Naive thymus-derived CD8-positive, alpha-beta T cell (primary cell): ENCODE results near the gene CFH. TPM values are rescaled to one million over a fixed set of nuclear protein-coding genes. Genes with fewer than 3 reads are reported as not detected.
"Not testable (repeated sequence)": the region's sequence is repeated elsewhere in the genome, so short reads cannot be mapped to it uniquely, and the experiment has no call there.

Source experiments
- ATAC-seq, 2 donors: fragments of 150-1000 bp; cut with Tn5 transposase in 1 of 2; sonication (Bioruptor Pico), chemical (Tn5 transposase) in 1 of 2; 1 replicate in 1 of 2; 2 replicates in 1 of 2; pipeline ENCODE4 v1.10.0; 2021; ENCODE audit warnings: mild to moderate bottlenecking in 2 of 2, moderate library complexity in 2 of 2
- POLR2A ChIA-PET: fragments of 350-600 bp; sonication (Branson Sonifier 250); formaldehyde crosslinking; loops from one replicate; lab custom pipeline; 2021; ENCODE audit warnings: antibody characterized with exemption; lab: Charles Lee
- DNase-seq, 10 donors: peaks; one replicate each; pipeline versions ENCODE4 v3.0.0 to v3.0.0-alpha.2; 2020 to 2022
- H3K27ac Mint-ChIP-seq, 10 donors: one replicate each; pipeline ENCODE4 v1.8.0; 2020 to 2022; ENCODE audit warnings: mild to moderate bottlenecking in 10 of 10, mixed read lengths in 10 of 10, moderate library complexity in 4 of 10, inconsistent platforms in 1 of 10
- H3K27me3 Mint-ChIP-seq, 5 donors: one replicate each; pipeline ENCODE4 v1.8.0; 2021 to 2022; ENCODE audit warnings: mixed read lengths in 5 of 5
- H3K36me3 Mint-ChIP-seq, 3 donors: one replicate each; pipeline ENCODE4 v1.8.0; 2020 to 2022; ENCODE audit warnings: mixed read lengths in 3 of 3, mild to moderate bottlenecking in 2 of 3, inconsistent platforms in 1 of 3
- H3K4me1 Mint-ChIP-seq, 4 donors: one replicate each; pipeline ENCODE4 v1.8.0; 2021 to 2022; ENCODE audit warnings: mixed read lengths in 4 of 4
- H3K4me3 Mint-ChIP-seq, 10 donors: one replicate each; pipeline ENCODE4 v1.8.0; 2020 to 2022; ENCODE audit warnings: mild to moderate bottlenecking in 10 of 10, mixed read lengths in 10 of 10, moderate library complexity in 6 of 10, inconsistent platforms in 1 of 10
- H3K9me3 Mint-ChIP-seq, 9 donors: one replicate each; pipeline ENCODE4 v1.8.0; 2020 to 2022; ENCODE audit warnings: mixed read lengths in 9 of 9, mild to moderate bottlenecking in 3 of 9, inconsistent platforms in 1 of 9, moderate library complexity in 1 of 9
- polyA plus RNA-seq, 3 donors: library from polyadenylated mRNA; unstranded; fragments of 300-500 nt; fragmentation: Illumina TruSeq; gene quantifications; one replicate each; pipeline ENCODE4 v1.2.3, GENCODE V29; 2021
- total RNA-seq, 8 experiments: library from RNA in 2 of 8; stranded (reverse) in 2 of 8; gene quantifications; one replicate each; pipeline ENCODE4 v1.2.3 and lab custom pipeline; 2021 to 2026

CFH gene
- total and polyA plus RNA-seq, 5 experiments from 2014 or later = 0.21 to 6.7 (median 0.44) TPM; not detected in 2

GRCh38 chr1:196674908-196675307, 23.1 kb downstream of the CFH start:
- POLR2A ChIA-PET = no interaction called here
- no peak overlapping the region for H3K27ac Mint-ChIP-seq
- ATAC-seq = no peak

GRCh38 chr1:196677781-196678509, 26.1 kb downstream of the CFH start:
- no peak overlapping the region for H3K4me3 Mint-ChIP-seq
- ATAC-seq (no peak), DNase-seq (no peak)
- no peaks in the 10 kb centered on the region for H3K9me3 Mint-ChIP-seq
- H3K36me3 Mint-ChIP-seq = no peaks in the 10 kb centered on the region
- peaks cover 0 to 4% (median 0%) of the 10 kb centered on the region in 5 donors for H3K27me3 Mint-ChIP-seq
- no peaks in the 10 kb centered on the region for H3K4me1 Mint-ChIP-seq
- POLR2A ChIA-PET = no interaction called here
- H3K27ac Mint-ChIP-seq = no peak overlapping the region

More at GRCh38 chr1:196674908-196675307, 23.1 kb downstream of the CFH start:
- H3K9me3 Mint-ChIP-seq = no peaks in the 10 kb centered on the region
- H3K27me3 Mint-ChIP-seq = peaks cover 0 to 4% (median 0%) of the 10 kb centered on the region in 5 donors
- H3K4me1 Mint-ChIP-seq = no peaks in the 10 kb centered on the region
- no peak for DNase-seq
- H3K36me3 Mint-ChIP-seq = no peaks in the 10 kb centered on the region
- H3K4me3 Mint-ChIP-seq = no peak overlapping the region

- H3K4me1 Mint-ChIP-seq = no peaks in the 10 kb centered on the region
- peaks cover 0 to 4% (median 0%) of the 10 kb centered on the region in 5 donors for H3K27me3 Mint-ChIP-seq
- POLR2A ChIA-PET = no interaction called here
- H3K4me3 Mint-ChIP-seq = no peak overlapping the region
- no peaks in the 10 kb centered on the region for H3K9me3 Mint-ChIP-seq
- no peak for DNase-seq
- H3K27ac Mint-ChIP-seq = no peak overlapping the region
- no peaks in the 10 kb centered on the region for H3K36me3 Mint-ChIP-seq
- no peak for ATAC-seq
These were observed 26.7 kb downstream of the CFH start for GRCh38 chr1:196678510-196678884.

GRCh38 chr1:196680107-196680506, 28.3 kb downstream of the CFH start:
- H3K27ac Mint-ChIP-seq = no peak overlapping the region
- POLR2A ChIA-PET = no interaction called here
- no peak overlapping the region for H3K4me3 Mint-ChIP-seq

GRCh38 chr1:196684476-196684875, 32.6 kb downstream of the CFH start:
- no peak overlapping the region for H3K4me3 Mint-ChIP-seq
- ATAC-seq (no peak), DNase-seq (no peak)
- no peaks in the 10 kb centered on the region for H3K4me1 Mint-ChIP-seq
- H3K36me3 Mint-ChIP-seq = no peaks in the 10 kb centered on the region
- POLR2A ChIA-PET = no interaction called here
- no peaks in the 10 kb centered on the region for H3K27me3 Mint-ChIP-seq
- no peaks in the 10 kb centered on the region for H3K9me3 Mint-ChIP-seq
- no peak overlapping the region for H3K27ac Mint-ChIP-seq

More at GRCh38 chr1:196680107-196680506, 28.3 kb downstream of the CFH start:
- no peaks in the 10 kb centered on the region for H3K4me1 Mint-ChIP-seq
- no peaks in the 10 kb centered on the region for H3K9me3 Mint-ChIP-seq
- H3K36me3 Mint-ChIP-seq = no peaks in the 10 kb centered on the region
- DNase-seq (no peak), ATAC-seq (no peak)
- peaks cover 0 to 4% (median 0%) of the 10 kb centered on the region in 5 donors for H3K27me3 Mint-ChIP-seq

- POLR2A ChIA-PET = no interaction called here
- Mint-ChIP-seq H3K36me3 (no peaks in the 10 kb centered on the region), H3K4me1 (no peaks in the 10 kb centered on the region), H3K9me3 (no peaks in the 10 kb centered on the region), H3K27ac (no peak overlapping the region), H3K4me3 (no peak overlapping the region), H3K27me3 (no peaks in the 10 kb centered on the region)
- DNase-seq (no peak), ATAC-seq (no peak)
These were observed 33.7 kb downstream of the CFH start for GRCh38 chr1:196685506-196685905.

GRCh38 chr1:196689001-196689400, 37.2 kb downstream of the CFH start:
- ATAC-seq (no peak), DNase-seq (no peak)
- Mint-ChIP-seq H3K9me3 (peaks cover 0 to under 1% (median 0%) of the 10 kb centered on the region in 9 donors), H3K36me3 (no peaks in the 10 kb centered on the region), H3K27ac (no peak overlapping the region), H3K4me3 (no peak overlapping the region), H3K27me3 (no peaks in the 10 kb centered on the region), H3K4me1 (no peaks in the 10 kb centered on the region)
- POLR2A ChIA-PET = no interaction called here

GRCh38 chr1:196690582-196690981, 38.7 kb downstream of the CFH start:
- POLR2A ChIA-PET = no interaction called here
- H3K36me3 Mint-ChIP-seq = no peaks in the 10 kb centered on the region
- ATAC-seq (no peak), DNase-seq (no peak)
- no peak overlapping the region for H3K27ac Mint-ChIP-seq
- H3K4me1 Mint-ChIP-seq = no peaks in the 10 kb centered on the region
- no peak overlapping the region for H3K4me3 Mint-ChIP-seq
- peaks cover 0 to 4% (median 0%) of the 10 kb centered on the region in 5 donors for H3K27me3 Mint-ChIP-seq
- H3K9me3 Mint-ChIP-seq = peaks cover 0 to 4% (median 0%) of the 10 kb centered on the region in 9 donors

- DNase-seq = no peak
- POLR2A ChIA-PET = no interaction called here
- Mint-ChIP-seq H3K27ac (no peak overlapping the region), H3K36me3 (peaks cover 0 to 7% (median 0%) of the 10 kb centered on the region in 3 donors), H3K27me3 (peaks cover 1 to 12% (median 5%) of the 10 kb centered on the region in 5 donors), H3K4me1 (no peaks in the 10 kb centered on the region), H3K9me3 (peaks cover 0 to 15% (median 6%) of the 10 kb centered on the region in 9 donors), H3K4me3 (no peak overlapping the region)
- ATAC-seq = no peak
These were observed 47.1 kb downstream of the CFH start for GRCh38 chr1:196698993-196699392.

- Mint-ChIP-seq H3K27ac (no peak overlapping the region), H3K4me3 (no peak overlapping the region), H3K27me3 (peaks cover 0 to 5% (median 2%) of the 10 kb centered on the region in 5 donors), H3K36me3 (peaks cover 0 to 7% (median 0%) of the 10 kb centered on the region in 3 donors), H3K9me3 (peaks cover 0 to 11% (median 2%) of the 10 kb centered on the region in 9 donors), H3K4me1 (no peaks in the 10 kb centered on the region)
- POLR2A ChIA-PET = no interaction called here
- ATAC-seq = no peak
- no peak for DNase-seq
These were observed 49.3 kb downstream of the CFH start for GRCh38 chr1:196701144-196701543.

GRCh38 chr1:196709892-196710291, 58.0 kb downstream of the CFH start:
- H3K36me3 Mint-ChIP-seq, H3K27me3 Mint-ChIP-seq, ATAC-seq, DNase-seq, H3K4me3 Mint-ChIP-seq, H3K4me1 Mint-ChIP-seq, POLR2A ChIA-PET, H3K27ac Mint-ChIP-seq: not testable (repeated sequence)
- peaks cover 0 to 13% (median 0%) of the 10 kb centered on the region in 9 donors for H3K9me3 Mint-ChIP-seq

- H3K36me3 Mint-ChIP-seq = no peaks in the 10 kb centered on the region
- ATAC-seq (no peak), DNase-seq (no peak)
- no peaks in the 10 kb centered on the region for H3K9me3 Mint-ChIP-seq
- POLR2A ChIA-PET = no interaction called here
- H3K27ac Mint-ChIP-seq = no peak overlapping the region
- H3K4me1 Mint-ChIP-seq = no peaks in the 10 kb centered on the region
- no peak overlapping the region for H3K4me3 Mint-ChIP-seq
- H3K27me3 Mint-ChIP-seq = peaks cover 0 to 5% (median 0%) of the 10 kb centered on the region in 5 donors
These were observed 66.0 kb downstream of the CFH start for GRCh38 chr1:196717868-196718267.

- peak in 1 of 2 donors; percentile 49 for ATAC-seq
- Mint-ChIP-seq H3K4me1 (no peaks in the 10 kb centered on the region), H3K36me3 (no peaks in the 10 kb centered on the region), H3K9me3 (no peaks in the 10 kb centered on the region), H3K27ac (no peak overlapping the region), H3K4me3 (no peak overlapping the region), H3K27me3 (peaks cover 0 to 4% (median 0%) of the 10 kb centered on the region in 5 donors)
- DNase-seq = peak in 2 of 10 donors; percentile 1 to 22
- POLR2A ChIA-PET = no interaction called here
These were observed 71.7 kb downstream of the CFH start for GRCh38 chr1:196723325-196724185.
